K562 (cell line): ENCODE data around the gene CCDC87. TPM values are rescaled to one million over a fixed set of nuclear protein-coding genes. Genes with fewer than 3 reads are reported as not detected.
A peak's percentile ranks its signal among the peaks of the same experiment; 100 is the strongest.

ENCODE experiments used
- CEBPZ ChIP-seq: fragments of 150-350 bp; IDR thresholded peaks from 2 replicates; pipeline ENCODE4 v1.6.1; 2014; ENCODE audit warnings: low read depth, mild to moderate bottlenecking, low read length, borderline replicate concordance
- CREB3L1 ChIP-seq: fragments of 450-650 bp; IDR thresholded peaks from 2 replicates; pipeline ENCODE4 v1.6.1; 2014; ENCODE audit warnings: low read depth, mild to moderate bottlenecking, moderate library complexity, borderline replicate concordance
- DPF2 ChIP-seq: fragments of 450-650 bp; IDR thresholded peaks from 2 replicates; pipeline ENCODE4 v1.6.1; 2016
- NEUROD1 ChIP-seq: fragments of 150-350 bp; IDR thresholded peaks from 2 replicates; pipeline ENCODE4 v1.6.1; 2014; ENCODE audit warnings: borderline replicate concordance, low read length, low read depth; ENCODE audit not compliant: partially characterized antibody
- NUFIP1 ChIP-seq: fragments of 450-650 bp; IDR thresholded peaks from 2 replicates; pipeline ENCODE4 v1.6.1; 2018; ENCODE audit not compliant: partially characterized antibody
- PHB ChIP-seq: fragments of 250-450 bp; sonication (Bioruptor Pico); IDR thresholded peaks from 2 replicates; pipeline ENCODE4 v1.5.0; 2021
- RBM15 ChIP-seq: fragments of 200-400 bp; formaldehyde crosslinking; IDR thresholded peaks from 2 replicates; pipeline ENCODE4 v1.6.1; 2018; ENCODE audit warnings: mild to moderate bottlenecking, low read length, moderate library complexity; ENCODE audit not compliant: insufficient read depth
- SAFB2 ChIP-seq: fragments of 200-400 bp; formaldehyde crosslinking; IDR thresholded peaks from 2 replicates; pipeline ENCODE4 v1.6.1; 2018; ENCODE audit warnings: borderline replicate concordance, low read length, low read depth, moderate library complexity; ENCODE audit not compliant: severe bottlenecking
- SMAD3 ChIP-seq: fragments of 450-650 bp; formaldehyde crosslinking; conservative IDR thresholded peaks from 2 replicates; pipeline ENCODE4 v1.4.0; 2020; ENCODE audit warnings: mild to moderate bottlenecking
- SPI1 ChIP-seq: IDR thresholded peaks from 2 replicates; pipeline ENCODE4 v1.6.1; 2011; ENCODE audit warnings: low read depth, low read length, control low read depth, borderline replicate concordance
- YY1 ChIP-seq, 3 experiments: IDR thresholded peaks; 2 replicates each; pipeline ENCODE4 v1.6.1; 2011; ENCODE audit warnings: low read length in 2 of 3, mild to moderate bottlenecking in 2 of 3, moderate library complexity in 2 of 3, borderline replicate concordance in 1 of 3, control low read depth in 1 of 3, low read depth in 1 of 3; ENCODE audit not compliant: insufficient read depth in 3 of 3, insufficient replicate concordance in 2 of 3, control insufficient read depth in 1 of 3, insufficient read length in 1 of 3; ENCODE audit errors: extremely low read depth in 1 of 3
- ZBTB43 ChIP-seq: sonication (generic); formaldehyde crosslinking; IDR thresholded peaks from 2 replicates; pipeline ENCODE4 v1.8.0; 2023; ENCODE audit warnings: mild to moderate bottlenecking, missing genetic modification reagents
- ZNF639 ChIP-seq, 2 experiments: fragments of 200-800 bp in 1 of 2; sonication (Bioruptor generic) in 1 of 2; sonication (generic) in 1 of 2; formaldehyde crosslinking in 1 of 2; IDR thresholded peaks in 1 of 2; conservative IDR thresholded peaks in 1 of 2; 2 replicates each; pipeline versions ENCODE4 v1.5.0 to v1.6.1; 2016 to 2020; ENCODE audit warnings: missing compliant biosample characterization in 1 of 2, missing genetic modification characterization in 1 of 2, missing genetic modification reagents in 1 of 2
- ZNF830 ChIP-seq: fragments of 250-450 bp; sonication (Bioruptor Pico); IDR thresholded peaks from 2 replicates; pipeline ENCODE4 v1.5.0; 2021; ENCODE audit warnings: mild to moderate bottlenecking
- polyA plus RNA-seq, 8 experiments: library from polyadenylated mRNA; depleted of rRNA in 4 of 8; stranded (reverse) in 5 of 8; unstranded in 3 of 8; fragments of >200 nt; fragmentation: Nextera tagmentation in 2 of 8; fragmentation: Illumina TruSeq in 1 of 8; extraction: Ambion mirVana in 2 of 8; extraction: Trizol in 1 of 8; gene quantifications; 2 replicates each; pipeline versions ENCODE4 v1.2.1 to v1.2.3, GENCODE V29; 2011 to 2014; ENCODE audit warnings: inconsistent platforms in 1 of 8, missing spikeins in 1 of 8
- total RNA-seq, 7 experiments: library from RNA; depleted of rRNA in 6 of 7; stranded (reverse); fragments of >200 nt in 6 of 7; fragmentation: Illumina TruSeq in 2 of 7; extraction: Trizol in 2 of 7; gene quantifications; 2 replicates each; pipeline versions ENCODE4 v1.2.1 to v1.2.3, GENCODE V29; 2011 to 2021; ENCODE audit warnings: low replicate concordance in 1 of 7
- TF ChIP-seq, protein P1 (sequence below): sonication (generic); formaldehyde crosslinking; IDR thresholded peaks from 2 replicates; pipeline ENCODE4 v1.8.1; 2023; ENCODE audit warnings: mild to moderate bottlenecking, missing genetic modification reagents

The CCDC87 gene
- total and polyA plus RNA-seq, 9 of the 15 experiments (the other 6 are each of a cell fraction or from before 2014, with no cell fraction given) = 0.03 to 0.44 (median 0.15) TPM; not detected in 1

- TF ChIP-seq PHB (CRISPR knock-in tag) (no peak), ZNF639 (CRISPR knock-in tag; conservative IDR thresholded peaks at IDR 0.05 in 1 of 2, IDR thresholded peaks at IDR 0.05 in 1 of 2) (peak in 1 of 2 experiments; percentile 74; a peak in 2 of 4 replicates), CEBPZ (no peak; the same call in 1 of the 2 replicates), ZNF830 (CRISPR knock-in tag) (0 out of 2 replicates have a peak, but pooled peaks have one; percentile 53), SMAD3 (CRISPR knock-in tag) (peak; percentile 69), DPF2 (no peak), YY1 (IDR thresholded peaks at IDR 0.05; ENCODE audit: borderline replicate concordance in 1 of 3, control insufficient read depth in 1 of 3, extremely low read depth in 1 of 3, insufficient read depth in 3 of 3, insufficient read length in 1 of 3, insufficient replicate concordance in 2 of 3, low read depth in 1 of 3, low read length in 2 of 3) (peak; percentile 9 to 84 (median 66)), SPI1 (no peak), ZBTB43 (CRISPR knock-in tag) (no peak), NUFIP1 (no peak), RBM15 (no peak), SAFB2 (no peak), NEUROD1 (peak; percentile 93), CREB3L1 (peak; percentile 86; the same call in 1 of the 2 replicates)
- TF ChIP-seq, protein P1, sequence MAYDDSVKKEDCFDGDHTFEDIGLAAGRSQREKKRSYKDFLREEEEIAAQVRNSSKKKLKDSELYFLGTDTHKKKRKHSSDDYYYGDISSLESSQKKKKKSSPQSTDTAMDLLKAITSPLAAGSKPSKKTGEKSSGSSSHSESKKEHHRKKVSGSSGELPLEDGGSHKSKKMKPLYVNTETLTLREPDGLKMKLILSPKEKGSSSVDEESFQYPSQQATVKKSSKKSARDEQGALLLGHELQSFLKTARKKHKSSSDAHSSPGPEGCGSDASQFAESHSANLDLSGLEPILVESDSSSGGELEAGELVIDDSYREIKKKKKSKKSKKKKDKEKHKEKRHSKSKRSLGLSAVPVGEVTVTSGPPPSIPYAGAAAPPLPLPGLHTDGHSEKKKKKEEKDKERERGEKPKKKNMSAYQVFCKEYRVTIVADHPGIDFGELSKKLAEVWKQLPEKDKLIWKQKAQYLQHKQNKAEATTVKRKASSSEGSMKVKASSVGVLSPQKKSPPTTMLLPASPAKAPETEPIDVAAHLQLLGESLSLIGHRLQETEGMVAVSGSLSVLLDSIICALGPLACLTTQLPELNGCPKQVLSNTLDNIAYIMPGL (CRISPR knock-in tag) = peak; percentile 52; the same call in 1 of the 2 replicates
Observed at GRCh38 chr11:66616379-66617154, 23.7 kb upstream of the CCDC87 start, which contains the start of gene RBM14 (continued).
